Measurements from ENCODE around the gene FAXC.
"Not testable (repeated sequence)": the region's sequence is repeated elsewhere in the genome, so short reads cannot be mapped to it uniquely, and the experiment has no call there.

FAXC gene

GRCh38 chr6:99276747-99277146, 72.7 kb downstream of the FAXC start:
- no peak for DNase-seq

GRCh38 chr6:99270826-99271225, 78.6 kb downstream of the FAXC start:
- no peak for DNase-seq

GRCh38 chr6:99270030-99270429, 79.4 kb downstream of the FAXC start:
- DNase-seq: no peak

- DNase-seq: no peak
Measured at GRCh38 chr6:99269207-99269606, 80.3 kb downstream of the FAXC start.

GRCh38 chr6:99266996-99267395, 82.5 kb downstream of the FAXC start:
- DNase-seq: not testable (repeated sequence)

GRCh38 chr6:99265447-99265846, 84.0 kb downstream of the FAXC start:
- not testable (repeated sequence) for DNase-seq

- DNase-seq: no peak
Measured at GRCh38 chr6:99254616-99255550, 94.6 kb downstream of the FAXC start.

- DNase-seq: no peak
Measured at GRCh38 chr6:99253271-99253670, 96.2 kb downstream of the FAXC start.

GRCh38 chr6:99252421-99252820, 97.1 kb downstream of the FAXC start:
- DNase-seq: no peak

- DNase-seq: no peak
Measured at GRCh38 chr6:99250476-99250875, 99.0 kb downstream of the FAXC start.

- DNase-seq: no peak
Measured at GRCh38 chr6:99246602-99247001, 102.9 kb downstream of the FAXC start.

- DNase-seq: no peak
Measured at GRCh38 chr6:99241905-99242534, 107.5 kb downstream of the FAXC start.

GRCh38 chr6:99236010-99236409, 113.5 kb downstream of the FAXC start:
- DNase-seq: no peak

- DNase-seq: no peak
Measured at GRCh38 chr6:99233219-99233618, 116.3 kb downstream of the FAXC start.

- no peak for DNase-seq
Measured at GRCh38 chr6:99232056-99232455, 117.4 kb downstream of the FAXC start.

GRCh38 chr6:99225172-99225571, 124.3 kb downstream of the FAXC start:
- no peak for DNase-seq

Measured in NCI-H1417 treated with DMSO at 0.1 percent for 48 hours (cell line).